ENCODE measurements around the gene SERPINB6. TPM values are rescaled to one million over a fixed set of nuclear protein-coding genes. Genes with fewer than 3 reads are reported as not detected.

SERPINB6 gene
- total RNA-seq, 1 donor from 2014 or later: 101 TPM

GRCh38 chr6:2948228-2949025 lies 22.9 kb downstream of the SERPINB6 start:
- TF ChIP-seq CTCF (IDR thresholded peaks at IDR 0.05; ENCODE audit: insufficient read depth, low read length, poor library complexity, severe bottlenecking): no peak
- Histone ChIP-seq H3K27me3 (ENCODE audit: control insufficient read depth, insufficient read depth, low read length) (no peaks in the 10 kb centered on the region), H3K4me3 (ENCODE audit: low read depth, low read length) (no peak overlapping the region), H3K36me3 (ENCODE audit: control insufficient read depth, insufficient read depth, low read length) (peaks cover 4% of the 10 kb centered on the region)
- no peak for DNase-seq (ENCODE audit: low read depth)

- H3K36me3 ChIP-seq (ENCODE audit: control insufficient read depth, insufficient read depth, low read length): peaks cover 4% of the 10 kb centered on the region
- no peaks in the 10 kb centered on the region for H3K27me3 ChIP-seq (ENCODE audit: control insufficient read depth, insufficient read depth, low read length)
- no peak for TF ChIP-seq CTCF (IDR thresholded peaks at IDR 0.05; ENCODE audit: insufficient read depth, low read length, poor library complexity, severe bottlenecking)
- H3K4me3 ChIP-seq (ENCODE audit: low read depth, low read length): no peak overlapping the region
- DNase-seq (ENCODE audit: low read depth): no peak
These were observed 23.9 kb downstream of the SERPINB6 start for GRCh38 chr6:2947445-2947844.

GRCh38 chr6:2945153-2945452 lies 26.3 kb downstream of the SERPINB6 start:
- Histone ChIP-seq H3K36me3 (ENCODE audit: control insufficient read depth, insufficient read depth, low read length) (peaks cover 1% of the 10 kb centered on the region), H3K27me3 (ENCODE audit: control insufficient read depth, insufficient read depth, low read length) (no peaks in the 10 kb centered on the region)
- no peak for TF ChIP-seq CTCF (IDR thresholded peaks at IDR 0.05; ENCODE audit: insufficient read depth, low read length, poor library complexity, severe bottlenecking)

GRCh38 chr6:2944405-2945152 lies 26.8 kb downstream of the SERPINB6 start:
- no peak for TF ChIP-seq CTCF (IDR thresholded peaks at IDR 0.05; ENCODE audit: insufficient read depth, low read length, poor library complexity, severe bottlenecking)
- H3K27me3 ChIP-seq (ENCODE audit: control insufficient read depth, insufficient read depth, low read length): no peaks in the 10 kb centered on the region
- H3K36me3 ChIP-seq (ENCODE audit: control insufficient read depth, insufficient read depth, low read length): peaks cover 1% of the 10 kb centered on the region
- no peak for DNase-seq (ENCODE audit: low read depth)
- H3K4me3 ChIP-seq (ENCODE audit: low read depth, low read length): no peak overlapping the region

More at GRCh38 chr6:2945153-2945452, 26.3 kb downstream of the SERPINB6 start:
- no peak for DNase-seq (ENCODE audit: low read depth)
- no peak overlapping the region for H3K4me3 ChIP-seq (ENCODE audit: low read depth, low read length)

- H3K4me3 ChIP-seq (ENCODE audit: low read depth, low read length): no peak overlapping the region
- no peak for TF ChIP-seq CTCF (IDR thresholded peaks at IDR 0.05; ENCODE audit: insufficient read depth, low read length, poor library complexity, severe bottlenecking)
- H3K36me3 ChIP-seq (ENCODE audit: control insufficient read depth, insufficient read depth, low read length): peaks cover 1% of the 10 kb centered on the region
- H3K27me3 ChIP-seq (ENCODE audit: control insufficient read depth, insufficient read depth, low read length): no peaks in the 10 kb centered on the region
- no peak for DNase-seq (ENCODE audit: low read depth)
These were observed 27.8 kb downstream of the SERPINB6 start for GRCh38 chr6:2943564-2943955.
